OCI-LY3 (cell line): ENCODE results near the gene BMP7.

Experiments
- H2AFZ ChIP-seq: fragments of 200-600, 300-600 bp; shearing (Covaris generic); 2 replicates; pipeline ENCODE4 v1.6.0; 2014; ENCODE audit warnings: antibody characterized with exemption, low read depth, low read length
- H3K27ac ChIP-seq: fragments of 200-600, 300-600 bp; sonication (generic); 2 replicates; pipeline ENCODE4 v1.5.1; 2014; ENCODE audit warnings: mild to moderate bottlenecking, low read length, moderate library complexity, mixed read lengths
- H3K27me3 ChIP-seq: fragments of 200-600, 300-600 bp; sonication (generic); 2 replicates; pipeline ENCODE4 v1.6.1; 2014; ENCODE audit warnings: low read depth, low read length, mixed read lengths
- H3K36me3 ChIP-seq: fragments of 200-600, 300-600 bp; sonication (generic); replicated peaks from 2 replicates; pipeline ENCODE3; 2014; ENCODE audit warnings: low read depth, low read length, mixed read lengths
- H3K4me1 ChIP-seq: fragments of 300-600, 200-600 bp; sonication (generic); 2 replicates; pipeline ENCODE4 v1.6.1; 2014; ENCODE audit warnings: low read length, mixed read lengths
- H3K4me2 ChIP-seq: fragments of 200-600, 300-600 bp; sonication (generic); 2 replicates; pipeline ENCODE4 v1.6.1; 2014; ENCODE audit warnings: low read length, mixed read lengths
- H3K4me3 ChIP-seq: fragments of 300-600, 200-600 bp; sonication (generic); 2 replicates; pipeline ENCODE4 v1.5.1; 2014; ENCODE audit warnings: antibody characterized with exemption, mild to moderate bottlenecking, low read length, moderate library complexity
- H3K79me2 ChIP-seq: fragments of 300-600, 200-600 bp; shearing (Covaris generic); 2 replicates; pipeline ENCODE4 v1.6.1; 2014; ENCODE audit warnings: mild to moderate bottlenecking, low read length, mixed read lengths
- H3K9ac ChIP-seq: fragments of 300-600, 200-600 bp; shearing (Covaris generic); 2 replicates; pipeline ENCODE4 v1.6.0; 2014; ENCODE audit warnings: mild to moderate bottlenecking, low read length, moderate library complexity
- H3K9me3 ChIP-seq: fragments of 200-600, 300-600 bp; shearing (Covaris generic); 2 replicates; pipeline ENCODE4 v1.6.1; 2014; ENCODE audit warnings: low read length, mixed read lengths; ENCODE audit not compliant: insufficient read depth
- H4K20me1 ChIP-seq: fragments of 200-600, 300-600 bp; sonication (generic); 2 replicates; pipeline ENCODE4 v1.6.1; 2016; ENCODE audit warnings: low read length, mixed read lengths; ENCODE audit not compliant: insufficient read depth
- CTCF ChIP-seq: fragments of 200-600, 300-600 bp; sonication (generic); IDR thresholded peaks from 2 replicates; pipeline ENCODE4 v1.5.1; 2014; ENCODE audit warnings: antibody characterized with exemption, low read length, low read depth
- EZH2phosphoT487 ChIP-seq: fragments of 200-600 bp; shearing (Covaris generic); IDR thresholded peaks from 2 replicates; pipeline ENCODE4 v1.6.1; 2018; ENCODE audit warnings: antibody characterized with exemption, mixed run types, low read depth

BMP7 gene

GRCh38 chr20:57313951-57314350 is 47.5 kb upstream of the BMP7 start:
- Histone ChIP-seq H3K27ac (no peak overlapping the region), H3K4me2 (no peak overlapping the region), H3K4me1 (0 out of 2 replicates have a peak, but pooled peaks cover 1% of the 10 kb centered on the region), H3K4me3 (no peak overlapping the region), H3K9me3 (peaks cover 12% of the 10 kb centered on the region; the same call in 1 of the 2 replicates), H2AFZ (no peak overlapping the region), H4K20me1 (no peaks in the 10 kb centered on the region), H3K27me3 (peaks cover 80% of the 10 kb centered on the region), H3K36me3 (no peaks in the 10 kb centered on the region), H3K79me2 (no peaks in the 10 kb centered on the region), H3K9ac (no peak overlapping the region)
- TF ChIP-seq CTCF (no peak), EZH2phosphoT487 (no peak)

- H3K9me3 ChIP-seq = peaks cover 12% of the 10 kb centered on the region; the same call in 1 of the 2 replicates
- no peaks in the 10 kb centered on the region for H4K20me1 ChIP-seq
- H3K4me1 ChIP-seq = peaks cover 6% of the 10 kb centered on the region; the same call in 1 of the 2 replicates
- H3K27ac ChIP-seq = no peak overlapping the region
- H3K4me2 ChIP-seq = no peak overlapping the region
- no peak overlapping the region for H3K9ac ChIP-seq
- TF ChIP-seq CTCF (no peak), EZH2phosphoT487 (no peak)
- H3K27me3 ChIP-seq = peaks cover 81% of the 10 kb centered on the region
- H3K4me3 ChIP-seq = no peak overlapping the region
- no peaks in the 10 kb centered on the region for H3K79me2 ChIP-seq
- H2AFZ ChIP-seq = no peak overlapping the region
- no peaks in the 10 kb centered on the region for H3K36me3 ChIP-seq
Measured at GRCh38 chr20:57313230-57313629, 46.8 kb upstream of the BMP7 start.

- H3K9ac ChIP-seq = no peak overlapping the region
- no peaks in the 10 kb centered on the region for H3K36me3 ChIP-seq
- H3K27me3 ChIP-seq = peaks cover 84% of the 10 kb centered on the region
- H3K4me3 ChIP-seq = no peak overlapping the region
- H3K4me2 ChIP-seq = no peak overlapping the region
- no peak overlapping the region for H3K27ac ChIP-seq
- H3K4me1 ChIP-seq = peaks cover 6% of the 10 kb centered on the region; the same call in 1 of the 2 replicates
- H3K9me3 ChIP-seq = peaks cover 9% of the 10 kb centered on the region; the same call in 1 of the 2 replicates
- no peak overlapping the region for H2AFZ ChIP-seq
- no peaks in the 10 kb centered on the region for H4K20me1 ChIP-seq
- H3K79me2 ChIP-seq = no peaks in the 10 kb centered on the region
- TF ChIP-seq EZH2phosphoT487 (no peak), CTCF (no peak)
Measured at GRCh38 chr20:57312138-57312537, 45.7 kb upstream of the BMP7 start.

- H3K9me3 ChIP-seq = peaks cover 5% of the 10 kb centered on the region; the same call in 1 of the 2 replicates
- TF ChIP-seq EZH2phosphoT487 (no peak), CTCF (no peak)
- no peak overlapping the region for H3K4me2 ChIP-seq
- H2AFZ ChIP-seq = no peak overlapping the region
- H3K27me3 ChIP-seq = peaks cover 94% of the 10 kb centered on the region
- no peak overlapping the region for H3K4me3 ChIP-seq
- peaks cover 6% of the 10 kb centered on the region; the same call in 1 of the 2 replicates for H3K4me1 ChIP-seq
- no peaks in the 10 kb centered on the region for H3K79me2 ChIP-seq
- H3K36me3 ChIP-seq = no peaks in the 10 kb centered on the region
- H4K20me1 ChIP-seq = no peaks in the 10 kb centered on the region
- no peak overlapping the region for H3K9ac ChIP-seq
- no peak overlapping the region for H3K27ac ChIP-seq
Measured at GRCh38 chr20:57310821-57311514, 44.5 kb upstream of the BMP7 start.
